Stimulated activated memory B cell treated with anti-CD40 and anti-IgM and Interleukin-4, amounts not matched to agents 10 μg/mL and 1 μg/mL and 100 μg/mL, for 72 hours (primary cell): ENCODE results near the gene PPP1R13B.
"Not testable (repeated sequence)": the region's sequence is repeated elsewhere in the genome, so short reads cannot be mapped to it uniquely, and the experiment has no call there.

Experiments used
- ATAC-seq: fragments of 150-1000 bp; cut with Tn5 transposase; 2 replicates; pipeline ENCODE4 v1.10.0; 2021
- H3K27ac Mint-ChIP-seq: one replicate; pipeline ENCODE4 v1.8.0; 2022; ENCODE audit warnings: mild to moderate bottlenecking, mixed read lengths
- H3K27me3 Mint-ChIP-seq: one replicate; pipeline ENCODE4 v1.8.0; 2022; ENCODE audit warnings: mixed read lengths
- H3K36me3 Mint-ChIP-seq: one replicate; pipeline ENCODE4 v1.8.0; 2022; ENCODE audit warnings: mixed read lengths
- H3K4me1 Mint-ChIP-seq: one replicate; pipeline ENCODE4 v1.8.0; 2022; ENCODE audit warnings: mixed read lengths
- H3K4me3 Mint-ChIP-seq: one replicate; pipeline ENCODE4 v1.8.0; 2022; ENCODE audit warnings: mild to moderate bottlenecking, moderate library complexity, mixed read lengths
- H3K9me3 Mint-ChIP-seq: one replicate; pipeline ENCODE4 v1.8.0; 2022; ENCODE audit warnings: mixed read lengths

Gene PPP1R13B

GRCh38 chr14:103806805-103807204 lies 40.6 kb downstream of the PPP1R13B start:
- Mint-ChIP-seq H3K4me1 (peaks cover 23% of the 10 kb centered on the region), H3K9me3 (no peaks in the 10 kb centered on the region), H3K27ac (peak overlapping the region; percentile 17), H3K4me3 (no peak overlapping the region), H3K36me3 (no peaks in the 10 kb centered on the region), H3K27me3 (no peaks in the 10 kb centered on the region)
- no peak for ATAC-seq

- Mint-ChIP-seq H3K4me3 (no peak overlapping the region), H3K27me3 (no peaks in the 10 kb centered on the region), H3K27ac (no peak overlapping the region), H3K9me3 (no peaks in the 10 kb centered on the region), H3K36me3 (no peaks in the 10 kb centered on the region), H3K4me1 (peaks cover 23% of the 10 kb centered on the region)
- ATAC-seq = no peak
Measured at GRCh38 chr14:103805708-103806107, 41.7 kb downstream of the PPP1R13B start.

GRCh38 chr14:103803661-103804060 lies 43.7 kb downstream of the PPP1R13B start:
- Mint-ChIP-seq H3K27me3 (no peaks in the 10 kb centered on the region), H3K36me3 (no peaks in the 10 kb centered on the region), H3K4me1 (peaks cover 23% of the 10 kb centered on the region), H3K27ac (no peak overlapping the region), H3K9me3 (no peaks in the 10 kb centered on the region), H3K4me3 (no peak overlapping the region)
- ATAC-seq = no peak

GRCh38 chr14:103802356-103802755 lies 45.0 kb downstream of the PPP1R13B start:
- no peak overlapping the region for H3K4me3 Mint-ChIP-seq
- no peaks in the 10 kb centered on the region for H3K36me3 Mint-ChIP-seq
- H3K4me1 Mint-ChIP-seq = peaks cover 22% of the 10 kb centered on the region
- H3K27ac Mint-ChIP-seq = no peak overlapping the region
- ATAC-seq = no peak
- no peaks in the 10 kb centered on the region for H3K27me3 Mint-ChIP-seq
- no peaks in the 10 kb centered on the region for H3K9me3 Mint-ChIP-seq

- H3K27ac Mint-ChIP-seq = no peak overlapping the region
- H3K4me1 Mint-ChIP-seq = peaks cover 14% of the 10 kb centered on the region
- no peak for ATAC-seq
- no peaks in the 10 kb centered on the region for H3K27me3 Mint-ChIP-seq
- no peaks in the 10 kb centered on the region for H3K9me3 Mint-ChIP-seq
- no peak overlapping the region for H3K4me3 Mint-ChIP-seq
- no peaks in the 10 kb centered on the region for H3K36me3 Mint-ChIP-seq
Measured at GRCh38 chr14:103801459-103801858, 45.9 kb downstream of the PPP1R13B start.

GRCh38 chr14:103793192-103793591 lies 54.2 kb downstream of the PPP1R13B start:
- H3K36me3 Mint-ChIP-seq, H3K27me3 Mint-ChIP-seq, H3K4me1 Mint-ChIP-seq, H3K4me3 Mint-ChIP-seq, ATAC-seq, H3K9me3 Mint-ChIP-seq, H3K27ac Mint-ChIP-seq: not testable (repeated sequence)

- H3K36me3 Mint-ChIP-seq = no peaks in the 10 kb centered on the region
- no peak overlapping the region for H3K27ac Mint-ChIP-seq
Measured at GRCh38 chr14:103788086-103788485, 59.3 kb downstream of the PPP1R13B start.

GRCh38 chr14:103782376-103782775 lies 65.0 kb downstream of the PPP1R13B start:
- Mint-ChIP-seq H3K4me1 (no peaks in the 10 kb centered on the region), H3K4me3 (no peak overlapping the region), H3K27ac (no peak overlapping the region), H3K27me3 (no peaks in the 10 kb centered on the region), H3K9me3 (no peaks in the 10 kb centered on the region), H3K36me3 (peaks cover 9% of the 10 kb centered on the region)
- no peak for ATAC-seq

More at GRCh38 chr14:103788086-103788485, 59.3 kb downstream of the PPP1R13B start:
- Mint-ChIP-seq H3K27me3 (no peaks in the 10 kb centered on the region), H3K4me1 (no peaks in the 10 kb centered on the region), H3K4me3 (no peak overlapping the region), H3K9me3 (no peaks in the 10 kb centered on the region)
- no peak for ATAC-seq

GRCh38 chr14:103776319-103776718 lies 71.1 kb downstream of the PPP1R13B start:
- not testable (repeated sequence) for H3K27ac Mint-ChIP-seq, H3K4me3 Mint-ChIP-seq, H3K4me1 Mint-ChIP-seq, H3K9me3 Mint-ChIP-seq, H3K27me3 Mint-ChIP-seq, ATAC-seq
- H3K36me3 Mint-ChIP-seq = peaks cover 57% of the 10 kb centered on the region

- Mint-ChIP-seq H3K27me3 (no peaks in the 10 kb centered on the region), H3K4me3 (no peak overlapping the region), H3K4me1 (no peaks in the 10 kb centered on the region), H3K27ac (no peak overlapping the region), H3K36me3 (peaks cover 57% of the 10 kb centered on the region), H3K9me3 (peaks cover 3% of the 10 kb centered on the region)
- ATAC-seq = no peak
Measured at GRCh38 chr14:103775506-103775905, 71.9 kb downstream of the PPP1R13B start.

GRCh38 chr14:103773521-103773920 lies 73.9 kb downstream of the PPP1R13B start:
- H3K27me3 Mint-ChIP-seq = no peaks in the 10 kb centered on the region
- no peaks in the 10 kb centered on the region for H3K4me1 Mint-ChIP-seq
- H3K4me3 Mint-ChIP-seq = no peak overlapping the region
- peaks cover 3% of the 10 kb centered on the region for H3K9me3 Mint-ChIP-seq
- H3K36me3 Mint-ChIP-seq = peaks cover 53% of the 10 kb centered on the region
- H3K27ac Mint-ChIP-seq = no peak overlapping the region
- no peak for ATAC-seq

GRCh38 chr14:103772078-103772712 lies 75.2 kb downstream of the PPP1R13B start:
- peaks cover 3% of the 10 kb centered on the region for H3K9me3 Mint-ChIP-seq
- H3K4me1 Mint-ChIP-seq = no peaks in the 10 kb centered on the region
- H3K36me3 Mint-ChIP-seq = peaks cover 54% of the 10 kb centered on the region
- H3K27me3 Mint-ChIP-seq = no peaks in the 10 kb centered on the region
- H3K27ac Mint-ChIP-seq = no peak overlapping the region
- H3K4me3 Mint-ChIP-seq = no peak overlapping the region
- no peak for ATAC-seq

- no peak for ATAC-seq
- Mint-ChIP-seq H3K4me3 (no peak overlapping the region), H3K27me3 (no peaks in the 10 kb centered on the region), H3K36me3 (peaks cover 50% of the 10 kb centered on the region), H3K27ac (no peak overlapping the region), H3K9me3 (peaks cover 3% of the 10 kb centered on the region), H3K4me1 (no peaks in the 10 kb centered on the region)
Measured at GRCh38 chr14:103770902-103771301, 76.5 kb downstream of the PPP1R13B start.

GRCh38 chr14:103770500-103770899 lies 76.9 kb downstream of the PPP1R13B start:
- Mint-ChIP-seq H3K4me3 (no peak overlapping the region), H3K27me3 (no peaks in the 10 kb centered on the region)

GRCh38 chr14:103767336-103767894 lies 80.0 kb downstream of the PPP1R13B start:
- no peak overlapping the region for H3K27ac Mint-ChIP-seq
- H3K27me3 Mint-ChIP-seq = no peaks in the 10 kb centered on the region
- peaks cover 21% of the 10 kb centered on the region for H3K36me3 Mint-ChIP-seq
- ATAC-seq = no peak
- peaks cover 17% of the 10 kb centered on the region for H3K4me1 Mint-ChIP-seq
- no peak overlapping the region for H3K4me3 Mint-ChIP-seq
- H3K9me3 Mint-ChIP-seq = peaks cover 5% of the 10 kb centered on the region

More at GRCh38 chr14:103770500-103770899, 76.9 kb downstream of the PPP1R13B start:
- Mint-ChIP-seq H3K4me1 (peaks cover 3% of the 10 kb centered on the region), H3K36me3 (peaks cover 48% of the 10 kb centered on the region), H3K9me3 (peaks cover 3% of the 10 kb centered on the region), H3K27ac (no peak overlapping the region)
- no peak for ATAC-seq

- peak overlapping the region; percentile 13 for H3K27ac Mint-ChIP-seq
- ATAC-seq = no peak
- H3K27me3 Mint-ChIP-seq = no peaks in the 10 kb centered on the region
- H3K36me3 Mint-ChIP-seq = peaks cover 12% of the 10 kb centered on the region
- peaks cover 17% of the 10 kb centered on the region for H3K4me1 Mint-ChIP-seq
- peaks cover 2% of the 10 kb centered on the region for H3K9me3 Mint-ChIP-seq
- H3K4me3 Mint-ChIP-seq = no peak overlapping the region
Measured at GRCh38 chr14:103765526-103765925, 81.8 kb downstream of the PPP1R13B start.
